Osteocyte (in vitro differentiated cells): ENCODE measurements around the gene CORO1C. TPM values are rescaled to one million over a fixed set of nuclear protein-coding genes. Genes with fewer than 3 reads are reported as not detected.

ENCODE experiments used
- DNase-seq: peaks from one replicate; pipeline ENCODE4 v3.0.0; 2021; ENCODE audit warnings: mixed read lengths; ENCODE audit not compliant: unreplicated experiment; ENCODE audit errors: extremely low spot score
- H3K27ac Mint-ChIP-seq: one replicate; pipeline ENCODE4 v1.8.0; 2021; ENCODE audit warnings: mild to moderate bottlenecking, mixed read lengths; ENCODE audit not compliant: unreplicated experiment
- H3K27me3 Mint-ChIP-seq: one replicate; pipeline ENCODE4 v1.8.0; 2021; ENCODE audit warnings: mixed read lengths; ENCODE audit not compliant: unreplicated experiment
- H3K36me3 Mint-ChIP-seq: one replicate; pipeline ENCODE4 v1.8.0; 2021; ENCODE audit warnings: mixed read lengths; ENCODE audit not compliant: unreplicated experiment
- H3K4me1 Mint-ChIP-seq: one replicate; pipeline ENCODE4 v1.8.0; 2021; ENCODE audit warnings: mixed read lengths; ENCODE audit not compliant: unreplicated experiment
- H3K4me3 Mint-ChIP-seq: one replicate; pipeline ENCODE4 v1.8.0; 2021; ENCODE audit warnings: mild to moderate bottlenecking, moderate library complexity, mixed read lengths; ENCODE audit not compliant: unreplicated experiment
- H3K9me3 Mint-ChIP-seq: one replicate; pipeline ENCODE4 v1.8.0; 2021; ENCODE audit warnings: mixed read lengths; ENCODE audit not compliant: unreplicated experiment
- CTCF ChIP-seq: fragments of 200-600 bp; sonication (generic); IDR thresholded peaks from 2 replicates; pipeline ENCODE4 v1.5.0; 2021; ENCODE audit warnings: antibody characterized with exemption, mild to moderate bottlenecking, moderate library complexity
- total RNA-seq: library from RNA; stranded (reverse); gene quantifications from 2 replicates; pipeline ENCODE4 v1.2.1, GENCODE V29; 2021

Gene CORO1C
- total RNA-seq, 1 donor from 2014 or later: 234 TPM

DNA sequence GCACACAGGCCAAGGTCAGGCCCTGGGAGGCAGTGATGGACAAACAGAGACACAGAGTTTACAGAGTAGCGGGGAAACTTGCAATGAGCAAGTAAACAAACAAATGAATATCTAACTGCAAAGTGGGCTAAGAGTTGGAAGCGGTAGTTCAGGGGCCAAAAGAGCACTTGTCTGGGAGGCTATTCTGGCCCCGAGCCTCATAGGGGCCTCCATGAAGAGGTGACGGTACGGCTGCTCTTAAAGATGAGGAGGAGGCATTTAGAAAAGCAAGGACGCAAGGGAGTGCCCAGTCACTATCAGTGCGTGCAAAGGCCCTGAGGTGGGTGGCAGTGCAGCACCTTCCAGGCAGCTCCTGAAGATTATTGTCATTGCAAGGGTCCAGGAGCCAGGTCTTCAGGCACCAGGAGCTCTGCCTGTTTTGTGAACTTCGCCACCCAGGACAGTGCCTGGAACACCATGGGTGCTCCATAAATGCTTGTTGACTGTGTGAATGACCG, 129.1 kb downstream of the CORO1C start:
- H3K27me3 Mint-ChIP-seq: no peaks in the 10 kb centered on the region
- no peaks in the 10 kb centered on the region for H3K36me3 Mint-ChIP-seq
- no peak for TF ChIP-seq CTCF
- peaks cover 28% of the 10 kb centered on the region for H3K4me1 Mint-ChIP-seq
- no peak overlapping the region for H3K27ac Mint-ChIP-seq
- H3K9me3 Mint-ChIP-seq: no peaks in the 10 kb centered on the region
- no peak overlapping the region for H3K4me3 Mint-ChIP-seq
- no peak for DNase-seq

GRCh38 chr12:108600702-108601007, 130.7 kb downstream of the CORO1C start:
- H3K27me3 Mint-ChIP-seq: no peaks in the 10 kb centered on the region

GRCh38 chr12:108599948-108600701, 131.2 kb downstream of the CORO1C start:
- no peak overlapping the region for H3K27ac Mint-ChIP-seq
- TF ChIP-seq CTCF: no peak
- no peaks in the 10 kb centered on the region for H3K9me3 Mint-ChIP-seq
- no peaks in the 10 kb centered on the region for H3K36me3 Mint-ChIP-seq
- peaks cover 17% of the 10 kb centered on the region for H3K4me1 Mint-ChIP-seq
- no peak for DNase-seq
- H3K27me3 Mint-ChIP-seq: no peaks in the 10 kb centered on the region
- H3K4me3 Mint-ChIP-seq: no peak overlapping the region

More at GRCh38 chr12:108600702-108601007, 130.7 kb downstream of the CORO1C start:
- no peak for TF ChIP-seq CTCF
- Mint-ChIP-seq H3K4me3 (no peak overlapping the region), H3K9me3 (no peaks in the 10 kb centered on the region), H3K36me3 (no peaks in the 10 kb centered on the region), H3K27ac (no peak overlapping the region), H3K4me1 (peaks cover 21% of the 10 kb centered on the region)
- DNase-seq: no peak

GRCh38 chr12:108599541-108599940, 131.8 kb downstream of the CORO1C start:
- no peak for TF ChIP-seq CTCF
- Mint-ChIP-seq H3K36me3 (no peaks in the 10 kb centered on the region), H3K27me3 (no peaks in the 10 kb centered on the region), H3K27ac (no peak overlapping the region), H3K4me1 (peaks cover 12% of the 10 kb centered on the region), H3K9me3 (no peaks in the 10 kb centered on the region), H3K4me3 (no peak overlapping the region)
- DNase-seq: no peak

DNA sequence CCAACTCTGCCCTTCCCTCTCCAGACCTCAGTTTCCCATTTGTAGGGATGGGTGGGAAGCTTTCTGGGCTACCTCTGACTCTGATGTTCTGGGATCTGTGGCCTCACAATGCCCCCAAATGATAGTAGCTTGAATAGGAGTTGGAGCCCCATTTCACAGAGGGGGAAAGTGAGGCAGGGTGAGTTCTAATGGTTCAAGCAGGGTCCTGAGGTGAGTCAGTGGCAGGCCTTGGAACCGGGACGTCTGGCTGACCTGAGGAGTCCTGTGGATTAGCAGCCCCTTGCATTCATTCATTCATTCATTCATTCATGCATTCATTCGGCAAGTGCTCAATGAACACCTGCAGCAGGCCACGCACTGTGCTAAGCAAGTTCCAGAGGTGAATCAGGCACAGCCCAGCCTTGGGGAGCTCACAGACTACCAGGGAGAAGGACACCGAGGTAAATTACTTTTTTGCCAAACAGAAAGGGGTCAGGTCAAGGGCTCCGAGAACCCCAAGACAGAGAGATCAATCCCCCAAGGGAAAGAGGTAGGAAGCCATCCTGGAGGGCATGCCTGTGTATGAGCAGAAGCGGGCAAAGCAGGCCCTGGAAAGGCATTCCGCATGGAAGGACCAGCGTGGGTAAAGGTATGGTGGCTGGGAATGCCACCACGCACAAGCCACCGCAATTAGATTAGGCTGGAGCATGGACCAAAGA, 132.6 kb downstream of the CORO1C start:
- Mint-ChIP-seq H3K4me1 (peaks cover 7% of the 10 kb centered on the region), H3K27ac (no peak overlapping the region), H3K4me3 (no peak overlapping the region), H3K9me3 (no peaks in the 10 kb centered on the region), H3K36me3 (no peaks in the 10 kb centered on the region), H3K27me3 (no peaks in the 10 kb centered on the region)
- no peak for DNase-seq
- TF ChIP-seq CTCF: no peak
